ENCODE data around the gene SCAMP2. TPM values are rescaled to one million over a fixed set of nuclear protein-coding genes. Genes with fewer than 3 reads are reported as not detected.

SCAMP2 gene
- total RNA-seq, 1 experiment from 2014 or later, result 55.8 TPM

DNA sequence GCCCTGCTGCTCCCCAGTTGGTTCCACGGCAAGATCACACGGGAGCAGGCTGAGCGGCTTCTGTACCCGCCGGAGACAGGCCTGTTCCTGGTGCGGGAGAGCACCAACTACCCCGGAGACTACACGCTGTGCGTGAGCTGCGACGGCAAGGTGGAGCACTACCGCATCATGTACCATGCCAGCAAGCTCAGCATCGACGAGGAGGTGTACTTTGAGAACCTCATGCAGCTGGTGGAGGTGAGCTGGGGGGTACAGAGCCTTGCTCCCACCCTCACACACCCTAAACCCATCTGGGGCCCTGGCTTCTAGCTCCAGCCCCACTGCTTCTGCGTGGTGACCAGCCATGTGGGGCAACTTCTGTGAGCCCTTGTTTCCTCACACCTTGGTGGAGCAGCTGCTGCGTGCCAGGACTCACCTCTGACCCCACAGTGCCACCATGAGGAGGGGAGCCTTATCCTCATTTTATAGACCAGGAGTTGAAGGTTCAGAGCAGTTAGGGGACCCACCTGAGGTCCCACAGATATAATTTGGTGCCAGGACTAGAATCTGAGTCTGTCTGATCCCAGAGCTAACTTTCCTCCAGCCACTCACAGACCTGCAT is 73.8 kb downstream of the SCAMP2 start (continued):
- TF ChIP-seq, protein P1, sequence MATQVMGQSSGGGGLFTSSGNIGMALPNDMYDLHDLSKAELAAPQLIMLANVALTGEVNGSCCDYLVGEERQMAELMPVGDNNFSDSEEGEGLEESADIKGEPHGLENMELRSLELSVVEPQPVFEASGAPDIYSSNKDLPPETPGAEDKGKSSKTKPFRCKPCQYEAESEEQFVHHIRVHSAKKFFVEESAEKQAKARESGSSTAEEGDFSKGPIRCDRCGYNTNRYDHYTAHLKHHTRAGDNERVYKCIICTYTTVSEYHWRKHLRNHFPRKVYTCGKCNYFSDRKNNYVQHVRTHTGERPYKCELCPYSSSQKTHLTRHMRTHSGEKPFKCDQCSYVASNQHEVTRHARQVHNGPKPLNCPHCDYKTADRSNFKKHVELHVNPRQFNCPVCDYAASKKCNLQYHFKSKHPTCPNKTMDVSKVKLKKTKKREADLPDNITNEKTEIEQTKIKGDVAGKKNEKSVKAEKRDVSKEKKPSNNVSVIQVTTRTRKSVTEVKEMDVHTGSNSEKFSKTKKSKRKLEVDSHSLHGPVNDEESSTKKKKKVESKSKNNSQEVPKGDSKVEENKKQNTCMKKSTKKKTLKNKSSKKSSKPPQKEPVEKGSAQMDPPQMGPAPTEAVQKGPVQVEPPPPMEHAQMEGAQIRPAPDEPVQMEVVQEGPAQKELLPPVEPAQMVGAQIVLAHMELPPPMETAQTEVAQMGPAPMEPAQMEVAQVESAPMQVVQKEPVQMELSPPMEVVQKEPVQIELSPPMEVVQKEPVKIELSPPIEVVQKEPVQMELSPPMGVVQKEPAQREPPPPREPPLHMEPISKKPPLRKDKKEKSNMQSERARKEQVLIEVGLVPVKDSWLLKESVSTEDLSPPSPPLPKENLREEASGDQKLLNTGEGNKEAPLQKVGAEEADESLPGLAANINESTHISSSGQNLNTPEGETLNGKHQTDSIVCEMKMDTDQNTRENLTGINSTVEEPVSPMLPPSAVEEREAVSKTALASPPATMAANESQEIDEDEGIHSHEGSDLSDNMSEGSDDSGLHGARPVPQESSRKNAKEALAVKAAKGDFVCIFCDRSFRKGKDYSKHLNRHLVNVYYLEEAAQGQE (IDR thresholded peaks at IDR 0.05; ENCODE audit: low read depth), result no peak
- no peak for TF ChIP-seq ELF1 (IDR thresholded peaks at IDR 0.05; ENCODE audit: borderline replicate concordance, low read depth)
- TF ChIP-seq ZNF274 (IDR thresholded peaks at IDR 0.05; ENCODE audit: low read depth, low read length), result no peak

DNA sequence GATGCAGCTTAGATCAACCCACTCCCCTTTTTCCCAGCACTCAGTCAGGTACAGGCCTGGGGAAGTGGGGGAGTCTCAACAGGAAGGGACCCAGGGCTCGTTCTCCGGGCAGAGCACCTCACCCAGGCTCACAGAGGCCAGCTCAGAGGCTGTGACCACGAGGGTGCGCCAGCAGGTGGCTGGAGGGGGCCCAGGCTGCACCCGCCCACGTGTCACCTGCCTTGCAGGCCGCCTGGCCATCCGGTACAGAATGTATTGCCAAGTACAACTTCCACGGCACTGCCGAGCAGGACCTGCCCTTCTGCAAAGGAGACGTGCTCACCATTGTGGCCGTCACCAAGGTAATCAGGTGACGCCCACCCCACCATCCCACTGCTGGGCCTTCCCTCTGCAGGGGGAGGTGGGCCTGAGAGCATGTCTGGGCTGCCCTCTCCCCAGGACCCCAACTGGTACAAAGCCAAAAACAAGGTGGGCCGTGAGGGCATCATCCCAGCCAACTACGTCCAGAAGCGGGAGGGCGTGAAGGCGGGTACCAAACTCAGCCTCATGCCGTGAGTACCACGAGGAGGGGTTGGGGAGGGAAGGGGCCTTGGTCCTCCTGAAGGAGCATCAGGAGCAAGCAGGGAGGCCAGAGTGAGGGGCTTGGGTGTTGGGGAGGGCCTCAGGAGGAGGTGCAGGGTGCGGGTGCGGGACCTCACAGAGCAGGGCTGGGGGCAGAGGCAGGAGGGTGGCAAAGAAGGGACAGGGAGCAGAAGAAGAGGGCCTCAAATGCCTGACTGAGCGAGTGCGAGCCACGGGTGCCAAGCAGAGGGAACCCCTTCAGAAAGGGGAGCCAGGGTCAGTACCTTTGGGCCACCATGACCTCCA is 74.5 kb downstream of the SCAMP2 start:
- H3K36me3 ChIP-seq (ENCODE audit: control insufficient read depth in 1 of 2, insufficient read depth in 2 of 2, low read length in 2 of 2), result peaks cover 11 to 25% of the 10 kb centered on the region in 2 experiments
- ChIA-PET CTCF (interaction anchor here (1.0 to 1.5 kb wide), 2 partner anchors 9 to 28 kb away, joined by 3 to 5 read pairs; no protein-coding TSS in a partner anchor), POLR2A (interaction anchor here (1.1 kb wide), 1 partner anchor 16 kb away, joined by 3 read pairs; the partner anchor contains the start of gene CSK), RAD21 (ENCODE audit: low non-redundant PET in 1 of 2, low total read pairs in 2 of 2, uncharacterized antibody in 2 of 2, unreplicated experiment in 2 of 2) (no interaction called here)
- H3K79me2 ChIP-seq (ENCODE audit: insufficient read depth, low read length), result peaks cover 2% of the 10 kb centered on the region; the same call in 1 of the 2 replicates
- no peak overlapping the region for H3K9ac ChIP-seq (ENCODE audit: low read length)
- intact Hi-C loops (cut with micrococcal nuclease), result no loop called here
- no peaks in the 10 kb centered on the region for H3K9me3 ChIP-seq (ENCODE audit: control insufficient read depth in 1 of 2, insufficient read depth in 1 of 2, low read depth in 1 of 2, low read length in 2 of 2)
- no TSS peak for BruUV-seq (replicated peaks)
- H3K4me3 ChIP-seq (replicated peaks in 1 of 2; ENCODE audit: low read depth in 1 of 2, low read length in 2 of 2), result no peak overlapping the region
- ATAC-seq, result no peak
- TF ChIP-seq RAD21 (IDR thresholded peaks at IDR 0.05; ENCODE audit: low read depth), result no peak
- no peak for TF ChIP-seq EGR1 (IDR thresholded peaks at IDR 0.05; ENCODE audit: low read depth)
- H3K27ac ChIP-seq (ENCODE audit: low read depth, low read length), result no peak overlapping the region
- no peaks in the 10 kb centered on the region for H3K9me2 ChIP-seq (ENCODE audit: insufficient read depth)
- DNase-seq (ENCODE audit: low read depth, low spot score), result no peak
- no peak overlapping the region for H3K4me2 ChIP-seq (ENCODE audit: low read length)
- no peak overlapping the region for H2AFZ ChIP-seq (ENCODE audit: low read depth, low read length, poor library complexity, severe bottlenecking)
- no peaks in the 10 kb centered on the region for H4K20me1 ChIP-seq (ENCODE audit: insufficient read depth)
- H3K4me1 ChIP-seq (ENCODE audit: control insufficient read depth in 1 of 2, insufficient read depth in 2 of 2, low read length in 2 of 2), result peaks cover 3 to 13% of the 10 kb centered on the region in 2 experiments; a peak in 3 of 4 replicates
- no peaks in the 10 kb centered on the region for H3K27me3 ChIP-seq (ENCODE audit: insufficient read depth, low read length)

Data from HCT116 (cell line).